ENCODE data around the gene ANXA2. TPM values are rescaled to one million over a fixed set of nuclear protein-coding genes. Genes with fewer than 3 reads are reported as not detected.
A peak's percentile ranks its signal among the peaks of the same experiment; 100 is the strongest.

The ANXA2 gene
- total RNA-seq, 1 experiment from 2014 or later, result 1,038 TPM

- BruUV-seq (replicated peaks), result no TSS peak
- CTCF ChIA-PET, result interaction anchor here (0.6 kb wide), 1 partner anchor 774 kb away, joined by 4 read pairs; no protein-coding TSS in a partner anchor
- intact Hi-C loops (cut with micrococcal nuclease; ENCODE audit: unreplicated experiment), result no loop called here
- Histone ChIP-seq H3K27ac (ENCODE audit: low read depth, low read length, poor library complexity, severe bottlenecking) (peak overlapping the region; percentile 94), H3K4me3 (ENCODE audit: low read depth, low read length, poor library complexity, severe bottlenecking) (peak overlapping the region; percentile 15), H3K9me3 (ENCODE audit: low read depth, low read length, poor library complexity, severe bottlenecking) (no peaks in the 10 kb centered on the region), H3K4me1 (ENCODE audit: insufficient read depth, low read length, poor library complexity, severe bottlenecking) (peaks cover 83% of the 10 kb centered on the region), H3K36me3 (ENCODE audit: insufficient read depth, low read length, poor library complexity, severe bottlenecking) (peaks cover 15% of the 10 kb centered on the region), H3K27me3 (replicated peaks; ENCODE audit: insufficient read depth, low read depth, low read length, poor library complexity) (no peaks in the 10 kb centered on the region)
- POLR2A ChIA-PET (ENCODE audit: low non-redundant PET), result interaction anchor here (0.6 kb wide), 1 partner anchor 452 kb away, joined by 3 read pairs; no protein-coding TSS in a partner anchor
- no peak for TF ChIP-seq EZH2 (IDR thresholded peaks at IDR 0.05; ENCODE audit: borderline replicate concordance, low read depth, low read length, poor library complexity, severe bottlenecking)
- TF ChIP-seq CTCF (conservative IDR thresholded peaks at IDR 0.05; ENCODE audit: low read depth, low read length), result no peak
- peak; percentile 90 for DNase-seq (ENCODE audit: low spot score)
These were observed 6.8 kb downstream of the ANXA2 start for GRCh38 chr15:60390871-60391501.

GRCh38 chr15:60390231-60390630 lies 7.6 kb downstream of the ANXA2 start:
- POLR2A ChIA-PET (ENCODE audit: low non-redundant PET), result no interaction called here

DNA sequence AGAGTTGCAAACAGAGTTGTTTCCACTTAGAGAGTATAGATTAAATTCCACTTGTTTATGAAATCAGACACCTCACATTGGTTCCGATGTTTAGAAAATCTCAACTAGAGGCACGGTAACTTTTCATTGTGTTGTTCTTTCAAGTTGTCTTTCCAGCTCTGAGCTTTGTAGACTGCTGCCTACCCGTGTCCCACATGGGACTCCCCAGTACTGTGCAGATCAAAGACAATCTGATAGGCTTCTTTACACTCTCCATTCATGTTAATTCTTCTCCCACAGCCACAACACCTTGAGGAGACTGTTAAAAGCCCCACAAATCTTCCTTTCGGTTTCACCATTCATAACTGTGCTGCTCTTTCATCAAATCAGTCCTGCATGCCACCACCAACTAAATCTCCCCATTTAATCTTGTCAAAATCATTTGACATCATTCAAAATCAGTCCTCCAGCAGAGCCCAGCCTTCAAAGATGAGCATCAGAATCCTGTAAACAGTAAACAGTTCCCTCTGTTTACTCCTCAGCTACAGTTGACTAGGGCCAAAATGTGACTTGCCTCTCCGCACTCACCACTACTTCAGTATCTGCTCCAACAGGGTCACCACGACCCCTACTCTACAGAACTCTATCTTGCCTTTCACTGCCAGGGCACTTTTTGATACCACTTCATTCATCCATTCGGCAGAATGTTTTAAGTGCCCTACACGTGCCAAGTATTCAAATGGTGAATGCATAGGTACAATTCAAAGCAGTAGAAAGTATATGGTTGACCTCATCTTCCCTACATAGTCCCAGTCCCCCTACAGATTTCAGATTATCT lies 8.3 kb downstream of the ANXA2 start:
- DNase-seq (ENCODE audit: low spot score), result no peak
- TF ChIP-seq EZH2 (IDR thresholded peaks at IDR 0.05; ENCODE audit: borderline replicate concordance, low read depth, low read length, poor library complexity, severe bottlenecking) (no peak), CTCF (conservative IDR thresholded peaks at IDR 0.05; ENCODE audit: low read depth, low read length) (no peak)
- Histone ChIP-seq H3K4me1 (ENCODE audit: insufficient read depth, low read length, poor library complexity, severe bottlenecking) (peaks cover 72% of the 10 kb centered on the region), H3K27ac (ENCODE audit: low read depth, low read length, poor library complexity, severe bottlenecking) (peak overlapping the region; percentile 94), H3K27me3 (replicated peaks; ENCODE audit: insufficient read depth, low read depth, low read length, poor library complexity) (no peaks in the 10 kb centered on the region), H3K36me3 (ENCODE audit: insufficient read depth, low read length, poor library complexity, severe bottlenecking) (peaks cover 21% of the 10 kb centered on the region), H3K9me3 (ENCODE audit: low read depth, low read length, poor library complexity, severe bottlenecking) (no peaks in the 10 kb centered on the region), H3K4me3 (ENCODE audit: low read depth, low read length, poor library complexity, severe bottlenecking) (no peak overlapping the region)
- intact Hi-C loops (cut with micrococcal nuclease; ENCODE audit: unreplicated experiment), result no loop called here
- ChIA-PET POLR2A (ENCODE audit: low non-redundant PET) (no interaction called here), CTCF (no interaction called here)
- no TSS peak for BruUV-seq (replicated peaks)

More at GRCh38 chr15:60390231-60390630, 7.6 kb downstream of the ANXA2 start:
- CTCF ChIA-PET, result no interaction called here
- Histone ChIP-seq H3K9me3 (ENCODE audit: low read depth, low read length, poor library complexity, severe bottlenecking) (no peaks in the 10 kb centered on the region), H3K4me3 (ENCODE audit: low read depth, low read length, poor library complexity, severe bottlenecking) (peak overlapping the region; percentile 1), H3K27ac (ENCODE audit: low read depth, low read length, poor library complexity, severe bottlenecking) (peak overlapping the region; percentile 94), H3K36me3 (ENCODE audit: insufficient read depth, low read length, poor library complexity, severe bottlenecking) (peaks cover 18% of the 10 kb centered on the region), H3K27me3 (replicated peaks; ENCODE audit: insufficient read depth, low read depth, low read length, poor library complexity) (no peaks in the 10 kb centered on the region), H3K4me1 (ENCODE audit: insufficient read depth, low read length, poor library complexity, severe bottlenecking) (peaks cover 79% of the 10 kb centered on the region)
- TF ChIP-seq EZH2 (IDR thresholded peaks at IDR 0.05; ENCODE audit: borderline replicate concordance, low read depth, low read length, poor library complexity, severe bottlenecking) (no peak), CTCF (conservative IDR thresholded peaks at IDR 0.05; ENCODE audit: low read depth, low read length) (no peak)
- BruUV-seq (replicated peaks), result no TSS peak
- DNase-seq (ENCODE audit: low spot score), result no peak
- intact Hi-C loops (cut with micrococcal nuclease; ENCODE audit: unreplicated experiment), result no loop called here

Measured in A673 (cell line).